ENCODE data around the gene IRF7.
"Not testable (repeated sequence)": the region's sequence is repeated elsewhere in the genome, so short reads cannot be mapped to it uniquely, and the experiment has no call there.

Gene IRF7

DNA sequence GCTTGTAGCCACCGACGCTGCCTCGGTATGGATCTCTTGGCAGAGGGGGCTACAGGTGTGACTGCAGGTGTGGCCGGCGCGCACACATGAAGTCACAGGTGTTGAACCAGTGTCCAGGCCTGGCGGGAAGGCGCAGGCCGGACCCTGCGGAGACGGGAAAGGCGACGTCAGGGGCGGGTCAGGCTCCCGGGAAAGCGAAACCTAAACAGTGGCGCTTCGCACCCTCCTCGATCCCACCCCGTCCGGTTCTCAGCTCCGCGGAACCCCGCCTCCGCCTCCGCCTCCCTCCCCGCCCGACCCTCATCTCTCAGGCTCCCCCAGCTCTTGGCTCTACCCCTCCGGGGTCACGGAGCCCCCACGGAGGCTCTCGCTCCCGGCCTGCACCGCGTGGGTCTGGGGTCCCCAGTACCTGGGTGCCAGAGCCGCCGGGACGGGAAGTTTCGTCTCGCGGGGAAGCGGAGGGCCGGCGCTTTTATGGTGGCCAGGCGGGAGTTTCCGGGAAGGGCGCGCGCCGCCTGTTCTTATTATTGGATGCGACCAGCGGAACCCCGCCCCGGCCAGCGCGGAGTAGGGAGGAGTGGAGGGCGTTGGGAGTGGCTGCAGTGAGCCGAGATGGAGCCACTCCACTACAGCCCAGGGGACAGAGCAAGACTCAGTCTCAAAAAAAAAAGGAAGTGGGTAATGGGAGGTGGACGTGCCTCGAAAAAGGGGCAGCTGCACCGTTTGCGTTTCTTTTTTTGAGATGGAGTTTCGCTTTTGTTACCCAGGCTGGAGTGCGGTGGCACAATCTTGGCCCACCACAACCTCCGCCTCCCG is at the start of gene IRF7:
Gene IRF7, minus strand, starts transcription at position 447 of the 816 bp plus-strand sequence. CDS start 586 bp downstream, outside the sequence.
- DNase-seq = peak; percentile 94

DNA sequence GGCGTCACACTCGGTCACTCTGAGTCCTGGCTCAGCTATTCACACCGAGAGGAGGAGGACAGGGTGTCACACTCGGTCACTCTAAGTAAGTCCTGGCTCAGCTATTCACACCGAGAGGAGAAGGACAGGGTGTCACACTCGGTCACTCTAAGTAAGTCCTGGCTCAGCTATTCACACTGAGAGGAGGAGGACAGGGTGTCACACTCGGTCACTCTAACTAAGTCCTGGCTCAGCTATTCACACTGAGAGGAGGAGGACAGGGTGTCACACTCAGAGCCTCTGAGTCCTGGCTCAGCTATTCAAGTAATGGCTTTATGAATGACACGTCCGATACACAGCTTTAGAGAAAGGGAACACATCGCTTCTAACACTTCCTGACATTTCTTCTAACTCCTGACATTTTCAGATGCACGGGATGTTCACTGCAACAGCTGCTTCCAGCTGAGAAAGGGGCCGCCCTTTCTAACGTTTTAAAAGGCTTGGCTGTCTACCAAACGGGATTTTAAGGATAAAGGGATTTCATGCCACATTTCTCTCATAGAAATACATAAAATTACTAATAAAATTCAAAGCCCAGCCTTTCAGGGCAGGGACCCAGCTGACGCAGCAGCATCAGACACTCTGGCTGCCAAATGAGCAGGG is 49.4 kb upstream of the IRF7 start:
- DNase-seq = no peak

DNA sequence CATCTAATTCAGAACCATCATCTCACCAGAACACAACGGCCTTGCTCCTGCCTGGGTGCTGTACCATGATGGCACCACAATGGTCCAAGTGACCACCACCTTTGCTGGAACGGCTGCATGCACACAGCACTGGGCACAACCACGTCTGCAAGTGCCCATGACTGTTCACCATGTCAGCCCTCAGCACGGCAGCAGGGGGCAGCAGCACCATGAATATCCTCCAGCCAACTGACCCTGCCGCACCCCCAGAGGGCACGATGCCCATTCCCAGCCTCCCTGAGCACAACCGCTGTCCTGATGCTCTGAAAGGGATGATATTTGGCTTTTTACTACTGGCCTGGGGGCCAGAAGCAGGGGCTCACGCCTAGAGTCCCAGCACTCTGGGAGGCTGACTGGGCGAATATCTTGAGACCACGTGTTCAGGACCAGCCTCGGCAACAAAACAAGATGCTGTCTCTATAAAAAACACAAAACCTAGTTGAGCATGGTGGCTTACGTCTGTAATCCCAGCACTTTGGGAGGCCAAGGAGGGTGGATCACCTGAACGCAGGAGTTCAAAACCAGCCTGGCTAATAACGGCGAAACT is 47.0 kb upstream of the IRF7 start:
- peak; percentile 60 for DNase-seq

DNA sequence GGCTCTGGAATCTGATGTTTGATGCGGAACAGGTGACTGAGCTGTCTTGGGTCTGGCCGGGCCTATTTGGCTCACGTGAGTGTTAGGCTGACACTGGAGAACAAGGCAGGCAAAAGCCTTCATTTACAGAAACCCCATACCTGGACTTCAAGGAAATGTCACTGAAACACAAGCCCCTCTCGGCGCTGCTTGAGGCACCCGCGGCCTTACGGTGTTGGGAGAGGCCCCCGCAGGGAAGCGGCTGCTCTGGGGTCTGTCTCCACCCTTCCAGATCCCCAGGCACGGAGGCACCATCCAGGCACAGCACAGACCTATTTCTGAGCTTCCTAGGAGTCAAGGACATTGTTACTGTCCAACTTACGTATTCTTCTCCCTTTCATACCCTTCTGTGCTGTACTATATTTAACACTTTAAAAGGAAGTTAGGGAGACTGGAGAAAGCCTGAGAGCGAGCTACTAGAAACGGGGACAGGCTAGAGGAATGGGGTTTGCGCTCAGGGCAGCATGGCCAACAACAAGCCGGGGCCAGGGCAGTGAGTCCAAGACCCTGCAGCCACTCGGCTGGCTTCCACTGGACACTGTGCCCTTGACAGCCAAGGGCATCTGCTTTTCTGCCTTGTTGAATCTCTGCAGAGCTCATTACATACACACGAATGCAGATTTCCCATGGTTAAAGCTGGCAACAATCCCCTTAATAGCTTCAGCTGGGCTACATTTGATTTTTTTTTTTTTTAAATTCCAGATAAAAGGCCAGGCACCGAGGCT is 45.1 kb upstream of the IRF7 start:
- DNase-seq = no peak

DNA sequence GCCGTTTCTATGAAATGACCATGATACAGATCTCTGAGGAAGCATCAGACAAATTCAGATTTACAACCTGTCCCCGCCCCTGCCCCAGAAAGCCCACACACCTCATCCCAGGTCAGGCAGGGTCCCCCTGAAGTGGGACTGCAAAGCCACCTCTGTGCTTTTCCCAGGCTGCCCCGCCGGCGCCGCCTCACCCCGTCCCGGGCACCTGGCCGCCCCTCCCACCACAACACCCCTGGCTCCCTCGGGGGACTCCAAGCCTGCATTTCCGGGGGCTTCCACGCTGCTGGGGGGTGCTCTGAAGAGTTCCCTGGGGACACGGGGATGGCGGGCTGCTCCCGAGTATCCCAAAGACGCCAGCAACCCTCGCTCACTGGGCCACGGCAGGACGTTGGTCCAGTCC is 44.5 kb upstream of the IRF7 start:
- DNase-seq = no peak

DNA sequence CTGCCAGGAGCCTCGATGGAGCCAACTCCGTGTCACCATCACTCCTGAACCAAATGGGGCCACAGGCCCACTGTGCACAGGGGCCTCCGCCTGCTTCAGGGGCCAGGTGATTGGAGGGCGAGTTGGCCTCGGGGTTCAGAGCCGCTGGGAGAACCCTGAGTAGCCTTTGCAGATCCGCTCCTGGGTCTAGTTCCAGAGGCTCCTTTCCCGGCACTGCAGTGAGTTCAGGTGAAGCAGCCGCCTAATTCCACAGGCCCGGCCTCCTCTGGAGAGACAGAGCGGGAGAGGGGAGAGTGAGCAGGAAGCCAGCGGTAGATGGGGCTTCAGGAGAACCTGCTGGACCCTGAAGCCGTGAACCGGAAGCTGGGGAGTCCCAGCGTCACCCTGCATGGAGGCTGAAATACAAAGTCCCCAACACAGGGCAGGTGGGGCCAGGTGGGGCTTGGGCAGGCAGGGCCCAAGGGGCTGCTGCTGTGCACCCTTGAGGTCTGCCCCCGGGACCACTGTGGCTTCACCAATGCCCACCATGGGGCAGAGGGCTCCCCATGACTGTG is 43.9 kb upstream of the IRF7 start:
- DNase-seq = no peak

DNA sequence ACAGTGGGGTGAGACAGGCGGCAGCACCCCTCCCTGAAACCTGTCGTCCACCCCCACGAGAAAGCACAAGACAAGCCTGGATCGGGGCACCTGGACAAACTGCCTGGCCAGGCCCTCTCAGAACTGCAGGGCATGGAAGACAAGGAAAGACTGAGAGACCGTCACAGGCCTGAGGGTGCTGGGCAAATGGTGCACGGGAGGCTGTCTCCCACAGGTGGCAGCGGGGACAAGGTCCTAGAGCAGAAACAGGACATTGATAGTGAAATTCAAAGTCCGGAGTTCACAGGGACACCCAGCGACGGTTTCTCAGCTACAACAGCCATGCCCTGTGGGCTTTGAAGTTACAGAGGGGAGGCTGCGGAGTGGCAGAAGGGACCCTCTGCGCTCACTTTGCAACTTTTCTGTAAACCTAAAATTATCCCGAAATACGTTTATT is 42.0 kb upstream of the IRF7 start:
- no peak for DNase-seq

DNA sequence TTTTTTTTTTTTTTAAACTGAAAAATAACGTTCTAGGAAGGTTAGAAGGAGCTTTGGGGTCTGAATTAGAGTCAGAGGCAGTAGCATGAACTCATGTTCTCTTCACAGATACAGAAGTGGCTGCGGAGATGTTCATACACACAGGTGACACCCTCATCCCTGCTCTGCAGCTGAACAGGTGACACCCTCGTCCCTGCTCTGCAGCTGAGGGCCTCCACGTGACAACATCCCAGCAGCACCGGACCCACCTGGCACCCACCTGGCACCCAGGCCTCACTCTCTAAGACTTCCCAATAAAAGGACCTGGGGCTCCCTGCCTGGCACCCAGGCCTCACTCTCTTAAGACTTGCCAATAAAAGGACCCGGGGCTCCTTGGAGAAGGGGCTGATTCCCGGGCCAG is 41.1 kb upstream of the IRF7 start:
- DNase-seq = no peak

DNA sequence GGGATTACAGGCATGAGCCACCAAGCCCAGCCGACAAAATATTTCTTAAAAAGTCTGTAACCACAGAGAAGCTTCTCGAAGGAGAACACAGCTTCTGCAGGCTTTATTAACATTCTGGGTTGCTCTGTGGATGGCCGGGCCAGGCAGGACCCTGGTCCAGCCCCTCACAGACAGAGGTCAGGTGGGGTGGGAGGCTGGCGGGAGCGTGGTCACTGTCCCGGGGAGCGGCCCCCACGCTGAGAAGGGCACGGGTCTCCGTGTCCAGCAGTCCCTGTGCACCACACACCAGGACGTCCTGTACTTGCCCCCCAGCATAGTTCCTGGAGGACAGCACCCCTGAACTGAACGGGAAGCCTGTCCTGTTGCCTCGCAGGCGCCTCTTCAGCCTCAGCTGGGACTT is 40.7 kb upstream of the IRF7 start:
- no peak for DNase-seq

DNA sequence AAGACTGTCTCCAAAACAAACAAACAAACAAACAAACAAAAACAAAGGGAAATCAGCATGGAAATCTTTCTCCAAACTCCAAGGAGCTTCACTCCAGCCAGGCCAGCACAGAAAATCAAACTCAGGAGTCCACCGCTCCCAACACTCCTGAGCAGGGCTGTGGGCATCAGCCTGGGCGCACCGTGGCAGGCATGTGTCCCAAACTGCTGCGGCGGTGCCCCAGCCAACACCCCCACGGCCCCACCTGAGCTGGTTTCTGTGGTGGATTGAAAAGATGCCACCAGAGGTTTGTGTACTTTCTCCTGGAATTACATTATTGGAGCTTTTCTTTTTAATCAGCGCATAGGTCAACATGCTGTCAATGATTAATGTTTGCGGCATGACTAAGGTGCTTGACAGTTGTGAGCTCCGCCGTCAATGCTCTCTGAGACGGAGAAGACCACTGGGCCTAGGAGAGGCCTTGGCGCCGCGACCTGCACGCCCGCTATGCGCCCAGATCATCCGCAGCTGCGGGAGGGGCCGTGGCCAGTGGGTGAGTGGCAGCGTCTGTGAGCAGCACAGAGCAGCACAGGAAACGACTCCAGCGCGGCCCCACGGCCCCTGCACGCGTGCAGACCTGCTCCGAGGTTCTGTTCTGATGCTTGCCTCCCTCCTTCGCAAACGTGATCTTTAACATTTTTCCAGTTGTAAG is 39.4 kb upstream of the IRF7 start:
- no peak for DNase-seq

DNA sequence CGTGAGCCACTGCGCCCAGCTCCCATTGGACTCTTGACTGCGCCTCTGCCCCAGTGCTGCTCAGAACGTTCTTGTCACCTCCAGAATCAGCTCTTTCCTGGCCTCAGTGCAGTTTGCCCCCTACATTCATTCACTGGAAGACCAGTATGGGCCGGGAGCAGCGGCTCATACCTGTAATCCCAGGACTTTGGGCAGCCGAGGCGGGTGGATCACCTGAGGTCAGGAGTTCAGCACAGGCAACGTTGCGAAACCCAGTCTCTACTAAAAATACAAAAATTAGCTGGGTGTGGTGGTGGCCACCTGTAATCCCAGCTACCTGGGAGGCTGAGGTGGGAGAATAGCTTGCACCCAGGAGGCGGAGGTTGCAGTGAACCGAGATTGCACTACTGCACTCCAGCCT is 38.7 kb upstream of the IRF7 start:
- DNase-seq = not testable (repeated sequence)

DNA sequence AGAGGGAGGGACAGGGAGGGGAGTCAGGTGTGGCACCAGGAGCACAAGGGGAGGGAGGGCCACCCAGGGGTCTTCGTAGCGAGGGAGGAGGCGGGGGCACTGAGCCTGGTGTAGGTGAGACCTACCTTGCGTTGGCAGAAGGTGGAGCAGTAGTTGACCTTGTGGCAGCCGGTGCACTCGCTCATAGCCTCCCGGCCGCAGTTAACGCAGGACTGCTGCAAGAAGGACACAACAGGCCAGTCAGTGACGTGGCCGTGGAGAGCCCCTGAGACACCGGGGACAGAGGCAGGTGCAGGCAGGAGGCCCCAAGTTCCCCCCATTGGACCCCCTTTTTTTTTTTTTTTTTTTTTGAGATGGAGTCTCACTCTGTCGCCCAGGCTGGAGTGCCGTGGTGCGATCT is 38.1 kb upstream of the IRF7 start:
- no peak for DNase-seq

DNA sequence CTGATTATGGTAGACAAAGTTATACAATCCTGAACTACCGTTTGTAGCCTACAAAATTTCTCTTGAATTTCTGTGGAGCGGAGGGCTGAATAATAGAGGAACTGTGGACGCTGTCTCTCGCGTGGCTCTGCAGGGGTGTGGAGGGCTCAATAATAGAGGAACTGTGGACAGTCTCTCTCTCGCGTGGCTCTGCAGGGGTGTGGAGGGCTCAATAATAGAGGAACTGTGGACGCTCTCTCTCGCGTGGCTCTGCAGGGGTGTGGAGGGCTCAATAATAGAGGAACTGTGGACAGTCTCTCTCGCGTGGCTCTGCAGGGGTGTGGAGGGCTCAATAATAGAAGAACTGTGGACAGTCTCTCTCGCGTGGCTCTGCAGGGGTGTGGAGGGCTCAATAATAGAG is 37.4 kb upstream of the IRF7 start:
- DNase-seq = not testable (repeated sequence)

DNA sequence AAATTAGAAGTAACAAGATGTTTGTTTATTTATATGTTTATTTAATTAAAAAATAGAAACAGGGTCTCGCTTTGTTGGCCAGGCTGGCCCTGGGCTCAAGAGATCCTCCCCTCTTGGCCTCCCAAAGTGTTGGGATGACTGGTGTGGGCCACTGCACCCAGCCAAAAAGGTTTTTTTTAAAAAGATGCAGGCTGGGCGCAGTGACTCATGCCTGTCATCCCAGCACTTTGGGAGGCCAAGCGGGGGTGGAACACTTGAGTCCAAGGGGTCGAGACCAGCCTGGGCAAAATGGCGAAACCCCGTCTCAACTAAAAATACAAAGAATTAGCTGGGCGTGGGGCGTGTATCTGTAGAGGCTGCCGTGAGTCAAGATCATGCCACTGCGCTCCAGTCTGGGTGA is 34.7 kb upstream of the IRF7 start:
- no peak for DNase-seq

DNA sequence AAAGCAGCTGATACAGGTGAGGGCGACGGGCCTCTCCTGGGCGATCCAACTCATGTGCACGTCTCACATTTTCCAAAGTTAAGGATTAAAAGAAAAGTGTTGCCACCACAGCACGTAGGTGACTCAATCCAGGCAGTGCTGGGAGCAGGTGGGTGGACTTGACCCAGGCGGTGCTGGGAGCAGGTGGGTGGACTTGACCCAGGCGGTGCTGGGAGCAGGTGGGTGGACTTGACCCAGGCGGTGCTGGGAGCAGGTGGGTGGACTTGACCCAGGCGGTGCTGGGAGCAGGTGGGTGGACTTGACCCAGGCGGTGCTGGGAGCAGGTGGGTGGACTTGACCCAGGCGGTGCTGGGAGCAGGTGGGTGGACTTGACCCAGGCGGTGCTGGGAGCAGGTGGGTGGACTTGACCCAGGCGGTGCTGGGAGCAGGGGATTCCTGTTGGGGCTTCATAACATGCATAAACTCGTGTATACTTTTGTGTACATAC is 32.0 kb upstream of the IRF7 start:
- DNase-seq = not testable (repeated sequence)

DNA sequence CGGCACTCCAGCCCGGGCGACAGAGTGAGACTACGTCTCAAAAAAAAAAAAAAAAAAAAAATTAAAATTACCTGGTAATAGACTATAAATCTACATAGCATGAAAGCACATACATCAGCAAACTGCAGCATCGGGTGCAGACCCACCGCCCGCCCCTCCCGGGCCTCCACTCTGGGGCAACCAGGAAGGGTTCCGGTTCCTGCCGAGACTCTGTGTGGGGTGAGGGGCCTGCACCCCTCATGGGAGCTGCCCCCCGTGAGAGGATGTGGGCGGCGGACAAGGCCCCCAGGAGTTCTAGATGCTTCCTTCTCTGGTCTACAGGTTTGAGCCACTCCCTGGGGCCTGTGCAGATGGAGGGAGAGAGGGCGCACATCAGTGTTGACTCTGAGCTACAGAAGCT is 30.5 kb upstream of the IRF7 start:
- no peak for DNase-seq

DNA sequence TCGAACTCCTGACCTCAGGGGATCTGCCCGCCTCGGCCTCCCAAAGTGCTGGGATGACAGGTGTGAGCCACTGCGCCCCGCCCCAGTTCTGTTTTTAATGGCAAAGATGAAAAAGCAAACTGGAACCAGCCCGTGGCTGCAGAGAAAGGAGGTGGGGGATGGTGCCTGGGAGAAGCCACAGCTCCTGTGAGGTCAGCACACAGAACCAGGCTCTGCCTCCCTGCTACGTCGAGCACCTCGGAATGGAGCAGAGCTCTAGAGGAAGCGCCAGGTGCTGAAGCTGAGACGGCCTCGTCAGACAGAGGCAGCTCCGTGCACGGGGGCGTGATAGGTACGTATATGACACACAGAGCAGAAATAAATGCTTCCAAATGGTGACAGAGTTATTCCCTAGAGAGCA is 29.8 kb upstream of the IRF7 start:
- DNase-seq = no peak

DNA sequence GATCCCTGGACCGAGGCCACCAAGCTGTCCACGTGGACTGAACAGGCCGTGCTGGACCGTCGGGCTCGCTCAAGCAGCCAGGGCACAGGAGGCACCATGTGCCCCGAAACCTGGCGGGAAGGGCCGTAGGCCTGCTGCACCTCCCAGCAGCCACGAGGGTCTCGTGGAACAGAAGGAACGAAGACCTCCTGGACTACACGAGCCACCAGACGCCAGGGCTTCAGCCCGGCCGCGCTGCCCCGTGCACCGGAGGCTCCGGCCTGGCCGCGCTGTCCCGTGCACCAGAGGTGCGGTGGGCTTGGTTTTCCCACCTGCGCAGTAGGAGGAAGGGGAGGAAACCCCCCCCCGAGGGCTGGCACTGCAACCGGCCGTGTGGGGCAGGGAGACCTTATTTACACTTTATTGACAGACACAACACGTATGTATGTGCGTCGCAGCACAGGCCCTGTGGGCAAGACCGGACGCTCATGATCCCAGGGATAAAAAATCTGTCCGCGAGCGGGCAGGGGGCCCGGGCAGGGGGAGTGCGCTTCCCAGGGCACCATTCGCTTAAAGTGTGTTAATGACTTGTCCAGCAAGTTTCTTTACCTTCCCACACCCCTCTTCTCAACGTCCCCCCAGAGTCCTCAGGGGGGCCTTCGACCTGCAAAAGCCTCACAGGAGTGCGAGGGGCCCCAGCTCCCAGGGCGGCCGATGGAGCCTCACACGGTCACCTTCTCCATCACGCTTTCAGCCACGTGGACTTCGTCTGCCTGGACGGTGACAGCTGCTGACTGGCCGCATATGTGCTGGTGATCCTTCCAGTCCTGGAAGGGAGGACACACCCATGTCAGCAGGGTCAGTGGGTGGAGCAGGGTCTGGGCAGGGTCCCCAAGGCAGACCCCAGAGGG is 28.3 kb upstream of the IRF7 start:
- DNase-seq = no peak

DNA sequence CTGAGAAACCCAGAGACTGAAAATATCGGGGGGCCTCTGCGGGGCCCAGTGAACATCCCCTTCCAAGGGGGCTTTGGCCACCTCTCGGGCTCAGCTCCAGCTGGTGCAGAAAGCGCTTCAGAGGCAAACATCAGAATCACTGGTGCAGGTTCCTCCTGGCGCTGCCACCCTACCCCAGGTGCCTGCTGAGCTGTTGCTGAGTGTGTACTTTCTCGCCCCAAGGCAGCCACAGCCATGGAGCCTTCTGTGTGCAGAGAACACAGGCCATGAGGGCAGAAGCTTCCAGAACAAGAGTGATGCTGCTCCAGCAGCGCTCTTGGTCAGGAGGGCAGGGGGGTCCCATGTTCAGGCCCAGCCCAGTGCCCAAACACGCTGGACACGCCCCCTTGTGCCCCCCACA is 27.6 kb upstream of the IRF7 start:
- DNase-seq = no peak

DNA sequence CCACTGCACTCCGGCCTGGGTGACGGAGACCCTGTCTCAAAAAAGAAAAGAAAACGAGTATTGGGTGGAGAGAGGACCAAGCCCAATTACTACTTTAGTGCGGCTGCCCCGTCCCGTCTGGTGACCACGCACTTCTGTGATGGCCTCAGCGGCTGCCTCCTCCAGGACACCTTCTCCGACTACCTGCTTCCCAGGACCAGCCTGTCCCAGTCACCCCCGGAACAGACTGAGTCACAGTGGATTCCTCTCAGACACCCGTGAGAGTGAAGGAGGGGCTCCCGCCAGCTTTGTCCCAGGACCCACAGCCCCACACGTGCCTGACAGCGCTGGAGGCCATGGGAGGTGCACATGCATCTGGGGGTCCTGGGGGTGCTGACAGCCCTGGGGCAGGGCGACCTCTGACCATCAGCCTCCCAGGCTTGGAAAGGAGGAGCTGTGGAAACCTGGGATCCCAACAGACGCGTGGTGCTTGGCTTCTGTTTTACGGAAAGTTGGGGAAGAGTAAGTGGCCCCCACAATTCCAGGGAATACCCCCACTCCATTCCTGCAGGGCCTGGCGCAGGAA is 26.1 kb upstream of the IRF7 start:
- no peak for DNase-seq

Data from CD4-positive, alpha-beta T cell treated with Interleukin-17A for 4 hours (primary cell).